Testis (tissue), 3 donors: ENCODE measurements around the gene PDGFD. TPM values are rescaled to one million over a fixed set of nuclear protein-coding genes. Genes with fewer than 3 reads are reported as not detected.

ENCODE experiments used
- DNase-seq: peaks from one replicate; pipeline ENCODE4 v3.0.0-alpha.2; 2019
- H3K27ac ChIP-seq, 2 donors: fragments of 200-600 bp; sonication (generic); one replicate each; pipeline ENCODE4 v1.5.1; 2019
- H3K27me3 ChIP-seq: fragments of 200-600 bp; sonication (generic); one replicate; pipeline ENCODE4 v1.5.1; 2019
- H3K36me3 ChIP-seq: fragments of 200-600 bp; sonication (generic); one replicate; pipeline ENCODE4 v1.5.1; 2017; ENCODE audit warnings: low read depth; ENCODE audit errors: missing control alignments
- H3K4me1 ChIP-seq: fragments of 200-600 bp; sonication (generic); one replicate; pipeline ENCODE4 v1.5.1; 2019
- H3K4me3 ChIP-seq, 2 donors: fragments of 200-600 bp; sonication (generic); one replicate each; pipeline ENCODE4 v1.5.1; 2017 to 2019
- H3K9me3 ChIP-seq: fragments of 200-600 bp; sonication (generic); one replicate; pipeline ENCODE4 v1.5.1; 2017
- POLR2A ChIP-seq: fragments of 450-650 bp; IDR thresholded peaks from one replicate; pipeline ENCODE4 v1.6.1; 2017; ENCODE audit warnings: antibody characterized with exemption, mild to moderate bottlenecking, moderate library complexity
- WGBS, 2 donors: methylation state at CpG; one replicate each; pipeline ENCODE4 v1.1.5; 2018; 5-methylcytosine and 5-hydroxymethylcytosine counted together
- intact Hi-C: fragments of 100-400 bp; cut with DNase I; formaldehyde crosslinking; loops from one replicate; pipeline ENCODE4 v1.15.1; 2023; ENCODE audit warnings: low total_unique reads
- polyA plus RNA-seq: library from polyadenylated mRNA; stranded (reverse); fragments of 350-450 nt; fragmentation: Illumina TruSeq; extraction: RNeasy Lipid Tissue Mini Kit (QIAGEN cat#74804); gene quantifications from one replicate; pipeline ENCODE4 v1.2.3, GENCODE V29; 2014; ENCODE audit warnings: low read depth, low replicate concordance; ENCODE audit not compliant: insufficient read depth
- total RNA-seq, 2 donors: library from RNA; depleted of rRNA; stranded (reverse); fragments of >200 nt; gene quantifications; one replicate each; pipeline ENCODE4 v1.2.3, GENCODE V29; 2016
- TF ChIP-seq, protein P1 (sequence below), 3 experiments: fragments of 450-650 bp in 2 of 3; fragments of 200-600 bp in 1 of 3; sonication (generic) in 1 of 3; IDR thresholded peaks; one replicate each; pipeline ENCODE4 v1.5.1; 2016 to 2019; ENCODE audit warnings: antibody characterized with exemption in 3 of 3, mild to moderate bottlenecking in 2 of 3, moderate library complexity in 1 of 3

Gene PDGFD
- total and polyA plus RNA-seq, 3 donors from 2014 or later: 6.0 to 8.1 (median 8.0) TPM

DNA sequence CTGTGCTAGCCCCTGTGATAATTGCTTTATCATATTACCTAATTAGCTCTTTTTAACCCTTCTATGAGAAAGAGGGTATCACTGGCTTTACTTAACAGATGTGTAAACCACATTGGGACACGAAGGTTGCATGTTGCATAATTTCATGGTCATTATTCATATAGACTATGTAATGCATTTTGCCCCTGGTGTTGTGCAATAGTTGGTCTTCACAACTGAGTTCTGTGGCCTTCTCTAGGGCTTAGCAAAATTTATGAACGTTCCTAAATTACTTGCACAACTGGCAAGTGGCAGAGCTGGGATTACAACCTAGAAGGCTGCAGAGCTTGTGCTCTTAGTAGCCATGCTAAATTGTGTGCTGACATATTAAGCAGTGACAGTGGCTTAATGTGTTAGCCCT, 34.6 kb upstream of the PDGFD start:
- TF ChIP-seq, protein P1, sequence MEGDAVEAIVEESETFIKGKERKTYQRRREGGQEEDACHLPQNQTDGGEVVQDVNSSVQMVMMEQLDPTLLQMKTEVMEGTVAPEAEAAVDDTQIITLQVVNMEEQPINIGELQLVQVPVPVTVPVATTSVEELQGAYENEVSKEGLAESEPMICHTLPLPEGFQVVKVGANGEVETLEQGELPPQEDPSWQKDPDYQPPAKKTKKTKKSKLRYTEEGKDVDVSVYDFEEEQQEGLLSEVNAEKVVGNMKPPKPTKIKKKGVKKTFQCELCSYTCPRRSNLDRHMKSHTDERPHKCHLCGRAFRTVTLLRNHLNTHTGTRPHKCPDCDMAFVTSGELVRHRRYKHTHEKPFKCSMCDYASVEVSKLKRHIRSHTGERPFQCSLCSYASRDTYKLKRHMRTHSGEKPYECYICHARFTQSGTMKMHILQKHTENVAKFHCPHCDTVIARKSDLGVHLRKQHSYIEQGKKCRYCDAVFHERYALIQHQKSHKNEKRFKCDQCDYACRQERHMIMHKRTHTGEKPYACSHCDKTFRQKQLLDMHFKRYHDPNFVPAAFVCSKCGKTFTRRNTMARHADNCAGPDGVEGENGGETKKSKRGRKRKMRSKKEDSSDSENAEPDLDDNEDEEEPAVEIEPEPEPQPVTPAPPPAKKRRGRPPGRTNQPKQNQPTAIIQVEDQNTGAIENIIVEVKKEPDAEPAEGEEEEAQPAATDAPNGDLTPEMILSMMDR (IDR thresholded peaks at IDR 0.05): no peak
- no peak for TF ChIP-seq POLR2A
- Histone ChIP-seq H3K4me3 (no peak overlapping the region), H3K27ac (no peak overlapping the region), H3K4me1 (no peaks in the 10 kb centered on the region), H3K36me3 (no peaks in the 10 kb centered on the region), H3K27me3 (no peaks in the 10 kb centered on the region), H3K9me3 (no peaks in the 10 kb centered on the region)
- no peak for DNase-seq
- intact Hi-C loops: no loop called here
- 65 to 95% methylated on average over 2 of the region's 2 CpGs for WGBS, 2 donors

DNA sequence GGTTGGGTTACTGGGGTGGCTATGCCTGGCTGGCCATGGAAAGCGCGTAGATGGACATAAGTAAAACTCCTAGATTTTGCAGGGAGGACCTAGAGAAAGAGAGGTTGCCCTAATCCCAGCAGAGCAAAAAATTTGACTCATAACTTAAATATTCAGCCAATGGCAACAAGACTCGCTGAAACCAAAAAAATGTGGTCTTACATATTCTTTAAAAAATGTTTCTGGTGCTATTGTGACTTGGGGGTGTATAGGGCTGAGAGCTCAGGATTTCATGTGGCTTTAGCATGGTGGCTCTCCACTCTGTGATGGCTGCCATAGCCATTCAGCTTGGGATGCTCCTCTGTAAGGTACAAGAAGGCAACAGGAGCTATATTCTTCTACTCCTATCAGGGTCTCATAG, 27.2 kb upstream of the PDGFD start:
- Histone ChIP-seq H3K4me1 (no peaks in the 10 kb centered on the region), H3K27ac (no peak overlapping the region), H3K4me3 (no peak overlapping the region), H3K9me3 (no peaks in the 10 kb centered on the region), H3K27me3 (no peaks in the 10 kb centered on the region), H3K36me3 (no peaks in the 10 kb centered on the region)
- TF ChIP-seq, protein P1 (IDR thresholded peaks at IDR 0.05): no peak
- TF ChIP-seq POLR2A: no peak
- intact Hi-C loops: no loop called here
- no peak for DNase-seq
- 96 to 98% methylated on average over 3 of the region's 3 CpGs for WGBS, 2 donors

DNA sequence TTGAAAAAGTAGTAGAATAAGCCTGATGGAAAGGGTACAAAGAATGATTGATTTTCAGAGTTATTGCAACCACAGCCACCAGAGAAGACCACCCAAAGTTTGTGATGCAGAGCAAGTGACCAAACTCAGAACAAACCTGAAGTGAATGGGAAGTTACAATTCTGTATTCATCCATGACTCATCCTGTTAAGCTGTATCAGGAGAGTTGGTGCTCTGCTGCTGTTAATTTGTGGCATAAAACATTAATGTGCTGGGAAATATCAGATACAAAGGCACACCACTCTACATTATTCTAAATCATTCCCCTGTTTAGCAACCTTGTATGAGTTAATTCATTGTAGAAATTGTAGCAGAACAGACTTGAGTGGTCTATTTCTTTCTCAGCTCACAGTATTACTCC, 19.6 kb upstream of the PDGFD start:
- H3K9me3 ChIP-seq: no peaks in the 10 kb centered on the region
- no peak overlapping the region for H3K4me3 ChIP-seq
- H3K27ac ChIP-seq: no peak overlapping the region
- no peak for DNase-seq
- H3K27me3 ChIP-seq: no peaks in the 10 kb centered on the region
- TF ChIP-seq POLR2A: no peak
- TF ChIP-seq, protein P1 (IDR thresholded peaks at IDR 0.05): no peak
- intact Hi-C loops: no loop called here
- no peaks in the 10 kb centered on the region for H3K4me1 ChIP-seq
- H3K36me3 ChIP-seq: no peaks in the 10 kb centered on the region

DNA sequence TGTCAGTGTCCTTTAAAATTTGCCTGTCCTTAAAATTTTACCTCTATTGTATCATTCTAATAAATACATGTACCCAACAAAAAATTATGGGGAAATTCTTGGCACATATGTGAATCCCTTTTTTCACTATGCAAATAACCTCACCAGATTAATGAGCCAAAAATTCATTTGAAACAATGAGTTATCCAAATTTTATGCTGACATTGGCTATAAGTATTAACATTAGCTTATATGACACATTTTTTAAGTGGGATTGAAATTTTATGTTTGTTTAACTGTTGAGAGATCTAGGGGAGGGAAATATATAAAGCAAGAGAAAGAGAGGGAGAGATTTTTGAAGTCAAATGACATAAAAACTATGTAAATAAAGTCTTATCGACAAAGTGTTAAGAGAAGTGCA, 11.8 kb upstream of the PDGFD start:
- intact Hi-C loops: no loop called here
- Histone ChIP-seq H3K27me3 (no peaks in the 10 kb centered on the region), H3K4me1 (no peaks in the 10 kb centered on the region), H3K36me3 (no peaks in the 10 kb centered on the region), H3K9me3 (no peaks in the 10 kb centered on the region), H3K27ac (no peak overlapping the region), H3K4me3 (no peak overlapping the region)
- WGBS, 2 donors: 81 to 96% methylated on average over 1 of the region's 1 CpG
- DNase-seq: no peak
- TF ChIP-seq, protein P1 (IDR thresholded peaks at IDR 0.05): no peak
- no peak for TF ChIP-seq POLR2A

DNA sequence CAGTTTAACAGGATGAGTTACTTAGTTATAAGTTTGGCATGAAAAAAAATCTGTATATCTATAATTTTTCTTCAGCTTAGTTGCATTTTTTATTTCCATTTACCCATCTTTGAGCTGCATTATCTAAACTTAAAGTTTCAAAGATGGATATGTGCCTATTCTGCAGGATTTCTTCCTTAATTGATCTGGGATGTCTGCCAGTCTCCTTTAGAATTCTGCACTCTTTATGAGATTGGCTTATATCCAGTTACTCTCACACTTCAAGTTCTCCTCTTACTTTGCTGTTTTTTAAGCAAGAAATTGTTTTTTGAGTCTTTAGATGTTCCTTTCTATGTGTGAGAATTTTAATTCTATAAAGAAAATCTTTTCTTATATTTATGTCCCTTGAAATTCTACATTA, 5.1 kb upstream of the PDGFD start:
- intact Hi-C loops: no loop called here
- Histone ChIP-seq H3K27ac (no peak overlapping the region), H3K27me3 (no peaks in the 10 kb centered on the region), H3K9me3 (no peaks in the 10 kb centered on the region), H3K4me3 (no peak overlapping the region), H3K36me3 (no peaks in the 10 kb centered on the region), H3K4me1 (no peaks in the 10 kb centered on the region)
- TF ChIP-seq, protein P1 (IDR thresholded peaks at IDR 0.05): no peak
- TF ChIP-seq POLR2A: no peak
- no peak for DNase-seq
